GM12878 (cell line): ENCODE results near the gene GPBP1L1. TPM values are rescaled to one million over a fixed set of nuclear protein-coding genes. Genes with fewer than 3 reads are reported as not detected.

Source experiments
- ATAC-seq: fragments of 200-7000 bp; cut with Tn5 transposase; 3 replicates; pipeline ENCODE4 v1.9.1; 2020; ENCODE audit warnings: mild to moderate bottlenecking, moderate library complexity
- BruUV-seq: library from RNA; stranded (reverse); fragments of 400-500 nt; replicated peaks from 2 replicates; lab custom pipeline; 2021; lab: Mats Ljungman, UMichigan
- CTCF ChIA-PET: fragments of 300-600 bp; sonication (Branson Sonifier 250); formaldehyde crosslinking; extraction: SDS; loops from one replicate; lab custom pipeline; 2021; ENCODE audit warnings: inconsistent platforms; lab: Yijun Ruan, JAX
- POLR2A ChIA-PET: fragments of 350-600 bp; formaldehyde crosslinking; extraction: SDS; loops from one replicate; lab custom pipeline; 2021; ENCODE audit warnings: inconsistent platforms; lab: Charles Lee
- RAD21 ChIA-PET: fragments of 300-600 bp; sonication (Branson Sonifier 250); formaldehyde crosslinking; loops from one replicate; lab custom pipeline; 2023; ENCODE audit warnings: antibody characterized with exemption; ENCODE audit not compliant: unreplicated experiment; lab: Charles Lee
- SMC1A ChIA-PET: fragments of 300-600 bp; sonication (Branson Sonifier 250); formaldehyde crosslinking; loops from one replicate; lab custom pipeline; 2023; ENCODE audit not compliant: unreplicated experiment, uncharacterized antibody; lab: Charles Lee
- DNase-seq: peaks from one replicate; pipeline ENCODE4 v3.0.0-alpha.2; 2011; ENCODE audit warnings: low read depth, low spot score
- FAIRE-seq: peaks from 3 replicates; lab custom pipeline; 2011; peaks lifted over from hg19 to GRCh38; lab: Jason Lieb, UNC
- H2AFZ ChIP-seq: 2 replicates; pipeline ENCODE4 v1.6.0; 2011; ENCODE audit warnings: low read depth, low read length, control low read depth; ENCODE audit not compliant: control insufficient read depth
- H3K27ac ChIP-seq: 2 replicates; pipeline ENCODE4 v1.5.1; 2011; ENCODE audit warnings: control low read depth; ENCODE audit not compliant: control insufficient read depth, insufficient read depth
- H3K27me3 ChIP-seq, 2 experiments: replicated peaks in 1 of 2; 2 replicates each; pipeline versions ENCODE4 v1.6.0 to v1.6.1; 2011; ENCODE audit warnings: low read length in 1 of 2; ENCODE audit not compliant: control insufficient read depth in 2 of 2, insufficient read depth in 2 of 2
- H3K36me3 ChIP-seq, 2 experiments: 2 replicates each; pipeline ENCODE4 v1.5.1; 2011; ENCODE audit warnings: low read length in 1 of 2; ENCODE audit not compliant: control insufficient read depth in 2 of 2, insufficient read depth in 2 of 2
- H3K4me1 ChIP-seq: 2 replicates; pipeline ENCODE4 v1.6.1; 2011; ENCODE audit warnings: mild to moderate bottlenecking, low read length, moderate library complexity, mixed read lengths; ENCODE audit not compliant: control insufficient read depth, insufficient read depth
- H3K4me2 ChIP-seq: 2 replicates; pipeline ENCODE4 v1.6.0; 2011; ENCODE audit warnings: control low read depth; ENCODE audit not compliant: control insufficient read depth, insufficient read depth
- H3K4me3 ChIP-seq: fragments of 200-600 bp; sonication (generic); 2 replicates; pipeline ENCODE4 v1.5.1; 2016
- H3K79me2 ChIP-seq: 2 replicates; pipeline ENCODE4 v1.6.0; 2011; ENCODE audit warnings: low read length; ENCODE audit not compliant: control insufficient read depth, insufficient read depth
- H3K9ac ChIP-seq: 2 replicates; pipeline ENCODE4 v1.8.0; 2011; ENCODE audit warnings: low read length, control low read depth, mixed read lengths; ENCODE audit not compliant: control insufficient read depth, insufficient read depth
- H3K9me3 ChIP-seq: replicated peaks from 3 replicates; pipeline ENCODE4 v1.5.1; 2011; ENCODE audit warnings: mild to moderate bottlenecking, low read length; ENCODE audit not compliant: control insufficient read depth, insufficient read depth
- H4K20me1 ChIP-seq: 2 replicates; pipeline ENCODE4 v1.6.0; 2011; ENCODE audit not compliant: control insufficient read depth, insufficient read depth
- BACH1 ChIP-seq: fragments of 450-650 bp; IDR thresholded peaks from 2 replicates; pipeline ENCODE4 v1.6.1; 2017; ENCODE audit warnings: mild to moderate bottlenecking, borderline replicate concordance
- ESRRA ChIP-seq: IDR thresholded peaks from 2 replicates; pipeline ENCODE4 v1.6.1; 2012; ENCODE audit warnings: mild to moderate bottlenecking, low read length, improper control_type of control experiment
- GABPA ChIP-seq: IDR thresholded peaks from 2 replicates; pipeline ENCODE4 v1.6.1; 2014; ENCODE audit warnings: antibody characterized with exemption, low read depth, mild to moderate bottlenecking, inconsistent platforms
- IKZF1 ChIP-seq: fragments of 450-650 bp; conservative IDR thresholded peaks from 2 replicates; pipeline ENCODE4 v1.6.1; 2017; ENCODE audit warnings: antibody characterized with exemption, mild to moderate bottlenecking
- LARP7 ChIP-seq: fragments of 450-650 bp; IDR thresholded peaks from 2 replicates; pipeline ENCODE4 v1.6.1; 2017; ENCODE audit warnings: mild to moderate bottlenecking
- POLR2AphosphoS2 ChIP-seq: IDR thresholded peaks from 2 replicates; pipeline ENCODE4 v1.6.1; 2011; ENCODE audit warnings: low read depth, mild to moderate bottlenecking, low read length, improper control_type of control experiment, moderate library complexity
- WGBS: methylation state at CpG from one replicate; pipeline ENCODE4 v1.1.6; 2016; ENCODE audit warnings: low lambda C conversion rate; ENCODE audit not compliant: insufficient replicate concordance, insufficient coverage; ENCODE audit errors: missing lambda C conversion rate; 5-methylcytosine and 5-hydroxymethylcytosine counted together
- in situ Hi-C: fragments of 300-500 bp; cut with MboI; formaldehyde crosslinking; loops from 9 replicates; pipeline ENCODE4 v1.14.3; 2018; ENCODE audit warnings: mixed read lengths
- intact Hi-C: fragments of 100-400 bp; cut with micrococcal nuclease; formaldehyde crosslinking; loops from one replicate; pipeline ENCODE4 v1.14.2; 2022; ENCODE audit not compliant: unreplicated experiment
- polyA plus RNA-seq, 11 experiments: library from polyadenylated mRNA; depleted of rRNA in 4 of 11; unstranded in 6 of 11; stranded (reverse) in 5 of 11; fragments of >200 nt; fragmentation: Nextera tagmentation in 4 of 11; fragmentation: Illumina TruSeq in 1 of 11; extraction: Ambion mirVana in 4 of 11; extraction: Trizol in 1 of 11; gene quantifications; 1 replicate in 1 of 11; 2 replicates in 10 of 11; pipeline versions ENCODE4 v1.2.1 to v1.2.3, GENCODE V29; 2011 to 2016; ENCODE audit warnings: inconsistent platforms in 2 of 11, missing spikeins in 2 of 11, low read depth in 1 of 11
- total RNA-seq, 4 experiments: library from RNA; depleted of rRNA in 3 of 4; stranded (reverse); fragments of >200 nt in 3 of 4; fragmentation: Illumina TruSeq in 1 of 4; extraction: Trizol in 1 of 4; gene quantifications; 2 replicates each; pipeline versions ENCODE4 v1.2.1 to v1.2.3, GENCODE V29; 2013 to 2021
- TF ChIP-seq, protein P1 (sequence below): IDR thresholded peaks from 2 replicates; pipeline ENCODE4 v1.6.1; 2011; ENCODE audit warnings: mild to moderate bottlenecking, low read depth, low read length, moderate library complexity; ENCODE audit not compliant: insufficient replicate concordance
- TF ChIP-seq, protein P2 (sequence below): IDR thresholded peaks from 2 replicates; pipeline ENCODE4 v1.6.1; 2012; ENCODE audit warnings: low read depth, low read length, improper control_type of control experiment
- TF ChIP-seq, protein P3 (sequence below): fragments of 450-650 bp; IDR thresholded peaks from 2 replicates; pipeline ENCODE4 v1.6.1; 2017; ENCODE audit warnings: mild to moderate bottlenecking, low read depth, inconsistent platforms; ENCODE audit not compliant: poor library complexity, severe bottlenecking
- TF ChIP-seq, protein P4 (sequence below): fragments of 450-650 bp; IDR thresholded peaks from 2 replicates; pipeline ENCODE4 v1.6.1; 2018; ENCODE audit warnings: mild to moderate bottlenecking, low read depth, moderate library complexity; ENCODE audit not compliant: partially characterized antibody
- TF ChIP-seq, protein P5 (sequence below): fragments of 450-650 bp; IDR thresholded peaks from 2 replicates; pipeline ENCODE4 v1.6.1; 2017; ENCODE audit warnings: mild to moderate bottlenecking
- TF ChIP-seq, protein P6 (sequence below): IDR thresholded peaks from 2 replicates; pipeline ENCODE4 v1.6.1; 2012; ENCODE audit warnings: low read depth, low read length, improper control_type of control experiment

GPBP1L1 gene
- total and polyA plus RNA-seq, 10 of the 15 experiments (the other 5 are each of a cell fraction or from before 2014, with no cell fraction given), result 37.3 to 91.6 (median 81.2) TPM

DNA sequence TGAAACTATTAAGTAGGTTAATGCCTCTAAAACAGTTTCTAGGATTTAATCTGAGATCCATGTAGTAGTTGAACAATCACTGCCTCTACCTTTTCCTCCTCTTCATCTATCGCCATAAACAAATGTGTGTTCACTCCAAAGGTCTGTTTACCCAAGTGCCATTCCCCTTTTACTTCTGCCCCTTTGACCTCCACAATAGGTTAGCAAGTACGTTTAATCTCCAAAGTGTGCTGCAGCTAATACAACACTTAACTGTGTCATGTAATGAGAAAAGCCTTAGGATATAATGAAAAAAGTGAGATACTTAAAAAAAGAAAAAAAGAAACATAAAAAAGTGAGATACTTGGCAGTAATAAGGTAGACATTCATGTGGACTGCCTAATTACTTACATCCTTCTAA is 28.2 kb downstream of the GPBP1L1 start:
- Histone ChIP-seq H3K79me2 (peaks cover 16% of the 10 kb centered on the region), H3K9ac (no peak overlapping the region), H3K4me1 (no peaks in the 10 kb centered on the region), H3K4me3 (no peak overlapping the region), H2AFZ (no peak overlapping the region), H3K27me3 (no peaks in the 10 kb centered on the region), H3K36me3 (peaks cover 16 to 49% of the 10 kb centered on the region in 2 experiments), H3K27ac (no peak overlapping the region), H3K4me2 (no peak overlapping the region), H3K9me3 (no peaks in the 10 kb centered on the region), H4K20me1 (no peaks in the 10 kb centered on the region)
- WGBS, result 96% methylated on average over 2 of the region's 2 CpGs
- intact Hi-C loops (no loop called here), in situ Hi-C loops (no loop called here)
- BruUV-seq, result no TSS peak
- ChIA-PET RAD21 (no interaction called here), POLR2A (interaction anchor here (0.5 kb wide), 1 partner anchor 16 kb away, joined by 3 read pairs; no protein-coding TSS in a partner anchor), CTCF (interaction anchor here (1.2 to 1.5 kb wide), 2 partner anchors 17 to 19 kb away, joined by 3 to 5 read pairs; no protein-coding TSS in a partner anchor), SMC1A (interaction anchor here (2.0 kb wide), 1 partner anchor 24 kb away, joined by 4 read pairs; no protein-coding TSS in a partner anchor)
- DNase-seq, result no peak
- FAIRE-seq, result no peak
- no peak for ATAC-seq
- TF ChIP-seq ESRRA, result no peak
- TF ChIP-seq, protein P1, sequence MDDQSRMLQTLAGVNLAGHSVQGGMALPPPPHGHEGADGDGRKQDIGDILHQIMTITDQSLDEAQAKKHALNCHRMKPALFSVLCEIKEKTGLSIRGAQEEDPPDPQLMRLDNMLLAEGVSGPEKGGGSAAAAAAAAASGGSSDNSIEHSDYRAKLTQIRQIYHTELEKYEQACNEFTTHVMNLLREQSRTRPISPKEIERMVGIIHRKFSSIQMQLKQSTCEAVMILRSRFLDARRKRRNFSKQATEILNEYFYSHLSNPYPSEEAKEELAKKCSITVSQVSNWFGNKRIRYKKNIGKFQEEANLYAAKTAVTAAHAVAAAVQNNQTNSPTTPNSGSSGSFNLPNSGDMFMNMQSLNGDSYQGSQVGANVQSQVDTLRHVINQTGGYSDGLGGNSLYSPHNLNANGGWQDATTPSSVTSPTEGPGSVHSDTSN, result no peak
- TF ChIP-seq, protein P2, sequence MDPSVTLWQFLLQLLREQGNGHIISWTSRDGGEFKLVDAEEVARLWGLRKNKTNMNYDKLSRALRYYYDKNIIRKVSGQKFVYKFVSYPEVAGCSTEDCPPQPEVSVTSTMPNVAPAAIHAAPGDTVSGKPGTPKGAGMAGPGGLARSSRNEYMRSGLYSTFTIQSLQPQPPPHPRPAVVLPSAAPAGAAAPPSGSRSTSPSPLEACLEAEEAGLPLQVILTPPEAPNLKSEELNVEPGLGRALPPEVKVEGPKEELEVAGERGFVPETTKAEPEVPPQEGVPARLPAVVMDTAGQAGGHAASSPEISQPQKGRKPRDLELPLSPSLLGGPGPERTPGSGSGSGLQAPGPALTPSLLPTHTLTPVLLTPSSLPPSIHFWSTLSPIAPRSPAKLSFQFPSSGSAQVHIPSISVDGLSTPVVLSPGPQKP, result no peak
- TF ChIP-seq, protein P3, sequence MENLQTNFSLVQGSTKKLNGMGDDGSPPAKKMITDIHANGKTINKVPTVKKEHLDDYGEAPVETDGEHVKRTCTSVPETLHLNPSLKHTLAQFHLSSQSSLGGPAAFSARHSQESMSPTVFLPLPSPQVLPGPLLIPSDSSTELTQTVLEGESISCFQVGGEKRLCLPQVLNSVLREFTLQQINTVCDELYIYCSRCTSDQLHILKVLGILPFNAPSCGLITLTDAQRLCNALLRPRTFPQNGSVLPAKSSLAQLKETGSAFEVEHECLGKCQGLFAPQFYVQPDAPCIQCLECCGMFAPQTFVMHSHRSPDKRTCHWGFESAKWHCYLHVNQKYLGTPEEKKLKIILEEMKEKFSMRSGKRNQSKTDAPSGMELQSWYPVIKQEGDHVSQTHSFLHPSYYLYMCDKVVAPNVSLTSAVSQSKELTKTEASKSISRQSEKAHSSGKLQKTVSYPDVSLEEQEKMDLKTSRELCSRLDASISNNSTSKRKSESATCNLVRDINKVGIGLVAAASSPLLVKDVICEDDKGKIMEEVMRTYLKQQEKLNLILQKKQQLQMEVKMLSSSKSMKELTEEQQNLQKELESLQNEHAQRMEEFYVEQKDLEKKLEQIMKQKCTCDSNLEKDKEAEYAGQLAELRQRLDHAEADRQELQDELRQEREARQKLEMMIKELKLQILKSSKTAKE, result no peak
- no peak for TF ChIP-seq POLR2AphosphoS2
- no peak for TF ChIP-seq IKZF1
- TF ChIP-seq BACH1, result no peak
- no peak for TF ChIP-seq LARP7
- TF ChIP-seq GABPA, result no peak
- TF ChIP-seq, protein P4, sequence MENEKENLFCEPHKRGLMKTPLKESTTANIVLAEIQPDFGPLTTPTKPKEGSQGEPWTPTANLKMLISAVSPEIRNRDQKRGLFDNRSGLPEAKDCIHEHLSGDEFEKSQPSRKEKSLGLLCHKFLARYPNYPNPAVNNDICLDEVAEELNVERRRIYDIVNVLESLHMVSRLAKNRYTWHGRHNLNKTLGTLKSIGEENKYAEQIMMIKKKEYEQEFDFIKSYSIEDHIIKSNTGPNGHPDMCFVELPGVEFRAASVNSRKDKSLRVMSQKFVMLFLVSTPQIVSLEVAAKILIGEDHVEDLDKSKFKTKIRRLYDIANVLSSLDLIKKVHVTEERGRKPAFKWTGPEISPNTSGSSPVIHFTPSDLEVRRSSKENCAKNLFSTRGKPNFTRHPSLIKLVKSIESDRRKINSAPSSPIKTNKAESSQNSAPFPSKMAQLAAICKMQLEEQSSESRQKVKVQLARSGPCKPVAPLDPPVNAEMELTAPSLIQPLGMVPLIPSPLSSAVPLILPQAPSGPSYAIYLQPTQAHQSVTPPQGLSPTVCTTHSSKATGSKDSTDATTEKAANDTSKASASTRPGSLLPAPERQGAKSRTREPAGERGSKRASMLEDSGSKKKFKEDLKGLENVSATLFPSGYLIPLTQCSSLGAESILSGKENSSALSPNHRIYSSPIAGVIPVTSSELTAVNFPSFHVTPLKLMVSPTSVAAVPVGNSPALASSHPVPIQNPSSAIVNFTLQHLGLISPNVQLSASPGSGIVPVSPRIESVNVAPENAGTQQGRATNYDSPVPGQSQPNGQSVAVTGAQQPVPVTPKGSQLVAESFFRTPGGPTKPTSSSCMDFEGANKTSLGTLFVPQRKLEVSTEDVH, result no peak
- TF ChIP-seq, protein P5, sequence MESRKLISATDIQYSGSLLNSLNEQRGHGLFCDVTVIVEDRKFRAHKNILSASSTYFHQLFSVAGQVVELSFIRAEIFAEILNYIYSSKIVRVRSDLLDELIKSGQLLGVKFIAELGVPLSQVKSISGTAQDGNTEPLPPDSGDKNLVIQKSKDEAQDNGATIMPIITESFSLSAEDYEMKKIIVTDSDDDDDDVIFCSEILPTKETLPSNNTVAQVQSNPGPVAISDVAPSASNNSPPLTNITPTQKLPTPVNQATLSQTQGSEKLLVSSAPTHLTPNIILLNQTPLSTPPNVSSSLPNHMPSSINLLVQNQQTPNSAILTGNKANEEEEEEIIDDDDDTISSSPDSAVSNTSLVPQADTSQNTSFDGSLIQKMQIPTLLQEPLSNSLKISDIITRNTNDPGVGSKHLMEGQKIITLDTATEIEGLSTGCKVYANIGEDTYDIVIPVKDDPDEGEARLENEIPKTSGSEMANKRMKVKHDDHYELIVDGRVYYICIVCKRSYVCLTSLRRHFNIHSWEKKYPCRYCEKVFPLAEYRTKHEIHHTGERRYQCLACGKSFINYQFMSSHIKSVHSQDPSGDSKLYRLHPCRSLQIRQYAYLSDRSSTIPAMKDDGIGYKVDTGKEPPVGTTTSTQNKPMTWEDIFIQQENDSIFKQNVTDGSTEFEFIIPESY, result no peak
- TF ChIP-seq, protein P6, sequence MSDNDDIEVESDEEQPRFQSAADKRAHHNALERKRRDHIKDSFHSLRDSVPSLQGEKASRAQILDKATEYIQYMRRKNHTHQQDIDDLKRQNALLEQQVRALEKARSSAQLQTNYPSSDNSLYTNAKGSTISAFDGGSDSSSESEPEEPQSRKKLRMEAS, result no peak
